C4-2B (cell line): ENCODE results near the gene KIF4B.

Experiments
- CTCF ChIP-seq: fragments of 450-650 bp; conservative IDR thresholded peaks from 2 replicates; pipeline ENCODE4 v1.5.1; 2017; ENCODE audit warnings: mild to moderate bottlenecking
- ZFX ChIP-seq: fragments of 450-650 bp; IDR thresholded peaks from 2 replicates; pipeline ENCODE4 v1.6.1; 2017

DNA sequence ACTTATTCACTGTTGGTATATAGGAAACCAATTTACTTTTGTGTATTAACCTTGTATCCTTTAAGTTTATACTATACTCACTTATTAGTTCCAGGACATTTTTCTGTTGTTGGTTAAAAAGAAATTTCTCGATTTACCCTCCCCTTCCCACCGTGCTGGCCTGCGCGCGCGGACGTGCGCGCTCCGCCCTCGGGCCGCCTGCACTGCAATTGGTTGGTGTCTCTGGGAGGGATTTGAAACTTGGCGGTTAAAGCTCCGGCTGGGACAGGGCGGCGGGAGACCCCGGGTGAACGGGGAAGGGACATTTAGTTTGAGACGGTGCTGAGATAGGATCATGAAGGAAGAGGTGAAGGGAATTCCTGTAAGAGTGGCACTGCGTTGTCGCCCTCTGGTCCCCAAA, at the start of gene KIF4B:
- TF ChIP-seq CTCF (no peak), ZFX (no peak)
